Measurements from ENCODE around the gene ZHX3. TPM values are rescaled to one million over a fixed set of nuclear protein-coding genes. Genes with fewer than 3 reads are reported as not detected.

Gene ZHX3
- total RNA-seq, 1 experiment from 2014 or later: 35.1 TPM

DNA sequence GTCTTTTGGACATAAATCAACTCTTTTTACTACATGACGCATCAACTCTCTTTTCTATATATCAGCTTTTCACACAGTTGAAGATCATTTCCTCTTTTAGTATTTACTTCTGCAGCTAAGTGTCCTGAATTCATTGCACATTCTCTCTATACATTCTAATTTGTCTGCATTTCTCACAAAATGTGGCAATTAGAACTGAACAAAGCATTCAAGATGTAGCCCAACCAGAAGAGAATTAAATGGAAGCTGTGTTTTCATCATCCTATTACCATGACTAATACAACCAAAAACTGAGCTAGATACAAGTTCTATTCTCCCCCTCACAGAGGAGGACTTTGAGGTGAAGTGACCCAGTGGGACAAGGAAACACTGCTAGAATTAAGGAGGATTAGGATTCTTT is 93.2 kb downstream of the ZHX3 start:
- no peak for DNase-seq (ENCODE audit: low read depth)

DNA sequence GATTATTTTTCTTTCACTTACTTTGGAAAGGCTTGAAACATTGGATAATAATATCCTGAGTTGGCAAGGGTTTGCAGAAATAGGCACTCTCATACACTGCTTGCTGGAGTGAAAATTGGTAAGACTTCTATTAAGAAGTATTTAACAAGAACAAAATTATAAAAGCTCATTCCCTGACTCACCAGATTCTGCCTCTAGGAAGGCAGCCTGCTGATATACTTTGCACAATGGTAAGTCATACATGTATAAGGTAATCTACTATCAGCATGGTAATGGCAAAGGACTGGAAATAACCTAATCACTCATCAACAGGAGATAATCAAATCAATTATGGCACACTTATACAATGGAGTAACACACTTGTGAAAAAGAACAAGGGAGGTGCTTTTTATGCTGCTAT is 94.4 kb downstream of the ZHX3 start:
- no peak for DNase-seq (ENCODE audit: low read depth)

DNA sequence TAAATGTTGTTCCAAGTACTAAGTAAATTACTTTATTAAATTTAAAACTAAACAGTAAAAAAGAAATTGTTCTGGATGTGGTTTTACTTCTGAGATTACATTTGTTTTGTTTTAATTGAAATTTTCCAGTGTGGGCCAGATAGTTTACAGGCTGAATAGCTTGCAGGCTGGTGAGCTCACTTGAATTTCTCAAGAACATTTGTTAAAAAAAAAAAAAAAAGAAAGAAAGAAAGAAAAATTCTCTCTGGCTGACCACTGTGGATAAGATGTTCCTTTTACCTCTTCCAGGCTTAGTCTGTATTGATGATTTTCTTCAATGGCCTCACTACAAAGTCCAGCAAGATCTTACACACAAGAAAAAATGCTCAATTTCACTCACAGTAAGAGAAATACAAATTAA is 94.8 kb downstream of the ZHX3 start:
- DNase-seq (ENCODE audit: low read depth): no peak

DNA sequence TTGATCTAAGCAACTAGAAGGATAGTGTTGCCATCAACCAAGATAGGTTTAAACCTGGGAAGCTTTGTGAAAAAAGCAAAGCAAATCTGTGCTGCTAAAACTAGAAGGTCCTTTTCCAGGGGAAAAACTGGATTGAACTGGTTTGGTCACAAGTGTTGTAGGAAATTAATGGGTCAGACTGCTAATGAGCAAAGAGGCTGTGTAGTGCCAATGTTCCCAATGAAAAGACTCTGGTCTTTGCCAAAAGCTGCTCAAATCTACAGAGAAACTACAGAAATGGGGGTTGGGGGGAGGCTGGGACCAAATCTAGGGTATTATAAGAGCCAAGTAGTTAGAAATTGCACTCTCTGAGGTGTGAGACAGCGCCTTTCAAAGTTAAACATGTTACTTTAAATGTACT is 95.2 kb downstream of the ZHX3 start:
- DNase-seq (ENCODE audit: low read depth): no peak

DNA sequence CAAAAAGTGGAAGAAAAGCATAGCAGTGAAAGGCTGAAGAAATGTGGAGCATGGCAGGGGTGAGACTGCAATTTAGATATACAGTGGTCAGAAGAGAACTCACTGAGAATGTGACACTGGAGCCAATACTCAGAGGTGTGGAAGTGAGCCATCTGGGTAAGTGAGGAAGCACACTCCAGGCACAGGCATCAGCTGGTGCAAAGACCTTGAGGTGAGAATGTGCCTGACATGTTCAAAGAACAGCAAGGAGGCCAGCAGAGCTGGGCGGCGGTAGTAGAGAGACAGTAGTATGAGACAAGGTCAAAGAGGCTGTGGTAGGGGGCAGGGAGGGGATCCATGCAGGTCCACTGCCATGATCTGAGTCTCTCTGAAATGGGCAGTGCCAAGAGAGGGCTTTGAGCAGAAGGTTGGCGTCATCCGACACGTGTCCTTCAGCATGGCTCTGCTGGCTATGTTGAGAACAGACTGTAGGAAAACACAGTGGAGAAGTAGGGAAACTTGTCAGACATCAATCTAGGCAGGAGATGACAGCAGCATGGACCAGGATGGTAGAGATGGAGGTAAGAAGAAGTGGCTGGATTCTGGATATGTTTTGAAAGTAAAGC is 95.8 kb downstream of the ZHX3 start:
- no peak for DNase-seq (ENCODE audit: low read depth)

- DNase-seq (ENCODE audit: low read depth): no peak
Observed at GRCh38 chr20:41219824-41220223, 97.7 kb downstream of the ZHX3 start.

- DNase-seq (ENCODE audit: low read depth): peak; percentile 40
Observed at GRCh38 chr20:41218466-41218865, 99.1 kb downstream of the ZHX3 start.

DNA sequence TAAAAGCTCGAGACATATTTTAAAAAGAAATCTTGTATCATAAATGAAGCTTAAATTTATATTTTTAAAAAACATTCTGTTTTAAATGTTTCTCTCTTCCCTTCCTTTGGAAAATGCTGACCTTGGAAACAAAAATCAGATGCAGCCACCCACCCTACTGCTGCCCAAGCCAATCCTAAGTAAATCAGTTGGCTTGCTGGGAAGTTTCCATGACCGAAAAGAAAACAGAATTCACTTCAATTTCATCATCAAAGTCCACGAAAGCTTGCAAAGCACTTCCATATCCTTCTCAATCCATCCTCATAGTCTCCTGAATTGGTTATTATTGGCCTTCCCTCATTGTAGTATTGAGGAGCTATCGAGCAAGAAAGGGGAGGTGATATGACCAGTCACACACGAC is 100.1 kb downstream of the ZHX3 start:
- DNase-seq (ENCODE audit: low read depth): no peak

- DNase-seq (ENCODE audit: low read depth): no peak
Observed at GRCh38 chr20:41214666-41215065, 102.9 kb downstream of the ZHX3 start.

- no peak for DNase-seq (ENCODE audit: low read depth)
Observed at GRCh38 chr20:41214202-41214601, 103.3 kb downstream of the ZHX3 start.

GRCh38 chr20:41213150-41213820 is 104.2 kb downstream of the ZHX3 start:
- DNase-seq (ENCODE audit: low read depth): peak; percentile 53

DNA sequence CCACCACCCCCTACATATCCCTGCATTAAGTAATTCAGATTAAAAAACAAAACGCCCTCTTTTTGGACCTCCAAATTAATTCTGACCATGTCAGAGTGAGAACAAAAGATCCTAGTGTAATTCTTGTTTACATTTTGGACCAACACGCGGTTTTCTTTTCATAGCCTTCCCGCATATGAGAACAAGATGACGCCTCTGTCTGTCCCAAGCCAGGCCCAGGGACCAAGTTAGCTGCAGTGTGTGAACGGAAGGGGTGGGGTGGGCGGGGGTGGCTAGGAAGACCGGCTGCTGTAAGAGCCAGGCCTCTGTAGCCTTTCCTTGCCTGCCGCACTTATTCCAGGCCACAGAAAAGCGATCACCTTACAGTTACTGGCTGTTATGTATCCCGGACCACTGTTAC is 112.2 kb downstream of the ZHX3 start:
- no peak for DNase-seq (ENCODE audit: low read depth)

DNA sequence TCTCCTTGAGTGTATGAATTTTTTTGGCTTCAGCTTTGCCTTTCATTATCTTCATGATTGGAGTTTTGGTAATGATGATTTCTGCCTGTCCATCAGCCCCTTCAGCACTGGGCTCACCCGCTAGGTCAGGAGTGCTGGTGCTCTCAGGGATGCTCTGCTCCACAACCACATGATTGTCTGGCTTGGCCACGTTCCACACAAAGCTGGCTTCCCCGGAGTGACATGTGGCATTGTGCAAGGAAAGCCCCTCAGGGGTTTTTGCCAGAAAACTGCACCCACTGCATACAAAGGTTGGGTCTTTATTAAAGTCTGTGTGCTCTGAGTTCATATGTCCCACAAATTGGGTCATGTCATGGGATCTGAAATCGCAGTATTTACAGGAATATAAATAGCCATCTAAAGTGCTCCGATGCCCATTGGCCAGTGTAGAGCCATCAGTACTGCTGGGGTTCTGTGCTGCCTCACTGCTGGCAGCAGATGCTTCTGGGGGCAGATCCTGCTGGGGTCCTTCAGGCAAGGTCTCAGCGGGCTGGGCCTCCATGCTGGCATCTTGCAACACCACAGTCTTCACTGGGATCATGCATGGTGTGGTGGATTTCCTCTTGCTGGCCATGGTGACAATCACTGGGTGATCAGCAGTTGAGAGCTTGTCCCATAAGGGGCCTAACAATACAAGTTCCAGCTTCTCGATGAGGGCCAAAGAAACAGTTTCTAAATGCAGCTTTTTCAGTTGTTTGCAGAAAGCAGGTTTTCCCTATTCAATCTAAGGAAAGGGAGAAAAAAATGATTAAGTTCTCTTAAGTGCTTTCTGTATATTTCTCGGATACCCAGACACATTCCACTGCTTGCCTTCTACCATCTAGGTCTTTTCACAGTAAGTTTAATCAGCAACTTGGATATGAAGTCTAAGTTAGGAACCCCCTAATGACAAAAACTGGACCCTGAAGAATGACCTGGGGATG is 112.9 kb downstream of the ZHX3 start:
- no peak for DNase-seq (ENCODE audit: low read depth)

DNA sequence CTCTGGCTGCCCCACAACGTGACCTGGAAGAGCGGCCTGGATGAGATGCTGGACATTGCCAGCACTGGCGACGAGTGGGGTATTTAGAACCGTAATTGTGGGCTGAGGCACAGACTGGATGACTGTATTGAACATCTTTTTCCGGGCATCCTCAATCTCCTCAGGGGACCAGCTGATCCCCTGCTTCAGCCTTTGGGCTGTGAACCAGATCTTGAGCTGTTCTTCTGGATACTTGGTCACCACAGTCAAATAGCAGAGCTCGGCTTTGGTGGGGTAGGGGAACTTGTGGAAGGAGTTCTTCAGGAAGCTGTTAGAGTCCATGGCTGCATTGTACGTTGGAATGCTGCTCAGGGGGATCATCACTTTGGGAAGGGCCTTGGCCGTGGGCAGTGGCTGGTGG is 113.9 kb downstream of the ZHX3 start:
- no peak for DNase-seq (ENCODE audit: low read depth)

GRCh38 chr20:41202426-41202825 is 115.1 kb downstream of the ZHX3 start:
- no peak for DNase-seq (ENCODE audit: low read depth)

DNA sequence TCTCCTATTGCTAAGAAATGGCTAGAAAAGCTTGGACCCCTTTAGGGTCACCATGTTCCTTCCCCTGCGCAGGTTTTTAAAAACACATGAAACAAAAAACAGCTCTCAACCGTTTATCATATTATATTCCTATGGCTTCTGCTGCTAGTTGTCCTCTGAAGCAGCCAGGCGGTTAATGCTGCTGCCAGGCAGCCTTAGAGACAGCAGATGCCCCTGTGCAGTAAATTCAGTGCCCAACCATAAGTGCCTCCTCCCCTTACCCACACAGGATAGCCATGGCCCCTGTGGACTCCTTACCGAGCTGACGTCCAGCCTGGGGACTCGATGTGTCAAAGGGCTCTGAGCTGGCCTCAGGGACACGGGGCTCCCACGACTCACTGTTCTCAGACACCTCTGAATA is 115.8 kb downstream of the ZHX3 start:
- DNase-seq (ENCODE audit: low read depth): no peak

DNA sequence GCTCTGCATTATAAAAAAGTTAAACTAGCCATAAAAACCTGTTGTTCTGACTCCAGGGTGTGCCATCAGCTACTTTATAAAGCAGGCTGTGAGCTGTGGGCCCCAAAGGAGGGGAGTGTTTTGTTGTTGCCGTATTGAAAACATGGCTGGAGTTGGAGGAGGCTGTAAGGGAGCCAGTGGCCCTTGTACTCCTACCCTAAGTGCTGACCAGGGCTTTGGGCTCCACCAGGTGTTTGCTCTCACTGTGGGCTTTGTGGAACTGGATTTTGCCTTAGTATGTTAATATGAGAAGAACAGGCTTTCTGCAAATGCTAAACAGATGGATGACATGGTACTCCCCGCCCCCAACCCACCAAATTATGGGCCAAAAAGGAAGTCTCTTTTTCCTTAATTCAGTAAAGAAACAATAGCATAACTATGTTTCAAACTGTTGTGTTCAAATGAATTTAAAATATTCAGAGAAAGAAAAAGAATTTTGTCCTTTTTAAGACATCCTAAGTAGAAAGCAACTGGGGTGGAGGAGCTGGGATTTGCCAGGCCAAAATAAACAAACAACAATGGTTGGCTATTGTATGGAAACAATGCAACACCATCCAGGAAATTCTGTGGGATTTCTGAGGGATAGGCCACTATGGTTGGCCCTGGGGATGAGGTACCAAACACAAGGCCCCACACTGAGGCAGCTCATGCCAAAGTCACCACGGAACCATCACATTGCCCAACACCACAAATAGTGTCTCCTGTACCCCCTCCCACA is 116.9 kb downstream of the ZHX3 start:
- no peak for DNase-seq (ENCODE audit: low read depth)

DNA sequence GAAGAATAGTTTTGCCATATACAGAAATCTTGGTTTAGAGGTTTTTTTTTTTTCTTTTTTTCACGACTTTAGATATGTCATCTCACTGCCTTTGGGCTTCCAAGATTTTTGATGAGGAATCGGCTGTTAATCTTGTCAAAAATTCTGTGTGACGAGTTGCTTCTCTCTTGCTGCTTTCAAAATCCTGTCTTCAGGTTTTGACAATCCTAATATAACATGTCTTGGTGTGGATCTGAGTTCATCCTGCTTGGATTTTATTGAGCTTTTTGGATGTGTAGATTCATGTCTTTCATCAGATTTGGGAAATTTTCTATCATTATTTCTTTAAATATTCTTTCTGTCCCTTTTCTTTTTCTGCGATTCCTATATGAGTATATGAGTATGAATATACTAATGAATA is 119.1 kb downstream of the ZHX3 start:
- DNase-seq (ENCODE audit: low read depth): no peak

GRCh38 chr20:41196653-41197225 is 120.8 kb downstream of the ZHX3 start:
- DNase-seq (ENCODE audit: low read depth): no peak

DNA sequence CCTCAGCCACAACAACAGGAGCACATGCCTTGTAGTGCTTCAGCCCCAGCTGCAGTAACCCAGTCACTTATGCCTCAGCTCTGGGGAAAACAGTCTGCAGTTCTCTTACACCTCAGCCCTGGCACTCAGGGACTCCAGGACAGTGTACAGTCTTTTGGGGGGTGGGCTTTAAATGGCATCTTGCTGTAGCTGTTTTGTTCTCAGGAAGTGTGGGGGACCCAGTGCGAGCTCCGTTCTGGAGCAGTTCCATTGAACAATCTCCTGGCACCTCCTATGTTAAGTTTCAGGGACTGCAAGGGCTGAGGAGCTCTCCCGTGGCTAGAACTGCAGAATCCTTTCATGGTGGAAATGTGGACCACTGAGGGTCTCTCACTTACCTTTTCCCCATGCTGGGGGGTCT is 125.0 kb downstream of the ZHX3 start:
- no peak for DNase-seq (ENCODE audit: low read depth)

All from LHCN-M2 (cell line).